CD4-positive, alpha-beta T cell treated with Interleukin-21 for 1 hour (primary cell): ENCODE measurements around the gene HINFP.
A peak's percentile ranks its signal among the peaks of the same experiment; 100 is the strongest.

ENCODE experiments used
- DNase-seq: peaks from one replicate; pipeline ENCODE4 v3.0.0-alpha.2; 2020

The HINFP gene, protein sequence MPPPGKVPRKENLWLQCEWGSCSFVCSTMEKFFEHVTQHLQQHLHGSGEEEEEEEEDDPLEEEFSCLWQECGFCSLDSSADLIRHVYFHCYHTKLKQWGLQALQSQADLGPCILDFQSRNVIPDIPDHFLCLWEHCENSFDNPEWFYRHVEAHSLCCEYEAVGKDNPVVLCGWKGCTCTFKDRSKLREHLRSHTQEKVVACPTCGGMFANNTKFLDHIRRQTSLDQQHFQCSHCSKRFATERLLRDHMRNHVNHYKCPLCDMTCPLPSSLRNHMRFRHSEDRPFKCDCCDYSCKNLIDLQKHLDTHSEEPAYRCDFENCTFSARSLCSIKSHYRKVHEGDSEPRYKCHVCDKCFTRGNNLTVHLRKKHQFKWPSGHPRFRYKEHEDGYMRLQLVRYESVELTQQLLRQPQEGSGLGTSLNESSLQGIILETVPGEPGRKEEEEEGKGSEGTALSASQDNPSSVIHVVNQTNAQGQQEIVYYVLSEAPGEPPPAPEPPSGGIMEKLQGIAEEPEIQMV

DNA sequence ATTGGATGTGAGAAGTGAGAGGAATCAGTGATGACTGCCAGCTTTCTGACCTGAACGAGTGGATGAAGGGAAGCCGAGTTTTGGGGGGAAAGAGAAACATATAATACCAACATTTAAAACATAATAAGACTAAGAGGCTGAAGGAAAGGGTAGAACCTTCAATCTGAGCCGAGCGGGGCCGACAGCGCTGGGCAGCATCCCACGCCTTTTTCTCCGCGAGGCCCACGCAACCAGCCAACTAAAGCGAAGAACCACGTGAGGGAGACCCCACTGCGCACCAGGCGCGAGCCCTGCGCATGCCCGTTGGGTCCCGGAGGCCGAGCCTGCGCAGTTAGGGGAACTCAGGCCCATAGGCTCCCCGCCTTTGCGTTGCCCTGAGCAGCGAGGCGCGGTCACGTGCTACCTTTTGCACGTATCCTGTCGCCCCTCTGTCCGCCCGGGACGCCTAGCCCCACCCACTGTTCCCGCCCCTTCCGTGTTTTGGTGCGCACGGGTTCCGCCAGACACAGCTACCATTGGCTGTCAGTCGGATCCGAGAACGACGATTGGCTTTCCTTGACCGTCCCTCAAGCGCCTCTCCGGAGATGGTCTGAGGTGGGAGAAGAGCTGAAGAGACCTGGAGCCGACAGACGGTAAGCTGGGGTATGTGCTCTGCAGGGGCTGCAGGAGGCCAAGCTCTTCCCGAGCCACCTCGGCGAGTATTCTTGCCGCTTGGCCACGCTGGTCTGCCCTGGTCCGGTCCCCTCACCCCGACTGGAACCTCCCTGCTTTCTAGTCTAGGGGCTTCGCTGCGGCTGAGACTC lies at the start of gene HINFP:
TSS of gene HINFP (plus strand) at position 573 of the 803 bp plus-strand sequence. CDS start 5,365 bp downstream, outside the sequence.
- peak; percentile 100 for DNase-seq

DNA sequence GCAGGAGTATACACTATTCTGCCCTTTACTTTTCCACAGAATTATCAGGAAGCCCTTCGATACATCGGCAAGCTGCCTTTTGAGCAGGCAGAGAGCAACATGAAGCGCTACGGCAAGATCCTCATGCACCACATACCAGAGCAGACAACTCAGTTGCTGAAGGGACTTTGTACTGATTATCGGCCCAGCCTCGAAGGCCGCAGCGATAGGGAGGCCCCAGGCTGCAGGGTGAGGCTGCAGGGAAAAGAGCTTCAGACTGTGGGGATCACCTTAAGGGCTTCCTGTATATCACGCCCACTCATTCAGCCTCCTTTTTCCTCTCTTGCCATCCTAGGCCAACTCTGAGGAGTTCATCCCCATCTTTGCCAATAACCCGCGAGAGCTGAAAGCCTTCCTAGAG lies 43.5 kb upstream of the HINFP start:
- DNase-seq, result no peak

DNA sequence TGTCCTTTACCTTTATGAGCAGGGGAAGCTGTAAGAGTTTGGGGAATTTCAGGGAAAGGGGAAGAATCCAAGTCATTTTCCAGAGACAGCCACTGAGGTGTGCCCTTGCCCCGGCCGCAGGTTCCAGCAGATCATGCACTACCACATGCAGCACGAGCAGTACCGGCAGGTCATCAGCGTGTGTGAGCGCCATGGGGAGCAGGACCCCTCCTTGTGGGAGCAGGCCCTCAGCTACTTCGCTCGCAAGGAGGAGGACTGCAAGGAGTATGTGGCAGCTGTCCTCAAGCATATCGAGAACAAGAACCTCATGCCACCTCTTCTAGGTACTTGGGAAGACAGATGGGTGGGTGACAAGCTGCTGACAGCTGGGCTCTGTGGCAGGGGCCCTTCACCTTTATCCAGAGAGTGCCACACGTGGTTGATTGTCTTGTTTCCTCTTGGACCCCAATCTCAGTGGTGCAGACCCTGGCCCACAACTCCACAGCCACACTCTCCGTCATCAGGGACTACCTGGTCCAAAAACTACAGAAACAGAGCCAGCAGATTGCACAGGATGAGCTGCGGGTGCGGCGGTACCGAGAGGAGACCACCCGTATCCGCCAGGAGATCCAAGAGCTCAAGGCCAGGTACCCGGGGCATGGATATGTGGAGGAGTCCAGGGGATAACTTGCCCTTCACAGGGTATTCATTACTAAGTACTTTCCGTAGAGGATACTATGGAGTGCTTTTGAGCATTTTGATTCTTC lies 42.5 kb upstream of the HINFP start:
- DNase-seq, result no peak

DNA sequence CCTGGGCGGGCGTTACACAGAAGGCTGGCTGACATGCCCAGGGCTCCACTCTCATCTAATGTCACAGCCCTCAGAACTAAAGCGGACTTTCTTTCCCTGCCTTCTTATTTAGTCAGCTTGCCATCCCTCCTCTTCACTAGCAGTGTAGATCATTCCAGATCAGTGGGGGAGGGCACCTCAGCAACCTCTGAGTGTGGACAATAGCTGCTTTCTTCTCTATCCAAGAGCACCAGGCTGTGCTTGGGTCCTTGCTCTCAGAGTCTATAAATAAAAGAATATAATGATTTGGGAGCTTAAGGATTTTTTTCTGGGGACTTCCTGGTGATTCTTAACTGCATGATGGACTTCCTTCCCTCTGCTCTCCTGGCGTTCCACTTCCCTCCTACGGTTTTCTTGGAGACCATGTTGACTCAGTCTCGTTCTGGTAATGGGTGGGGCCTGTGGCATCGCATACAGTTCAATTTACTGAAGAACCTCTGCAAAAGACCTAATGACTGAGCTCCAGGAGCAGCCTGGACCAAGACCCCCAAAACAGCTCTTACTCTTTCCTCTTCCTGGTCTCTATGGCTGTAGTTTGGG lies 39.6 kb upstream of the HINFP start:
- no peak for DNase-seq

DNA sequence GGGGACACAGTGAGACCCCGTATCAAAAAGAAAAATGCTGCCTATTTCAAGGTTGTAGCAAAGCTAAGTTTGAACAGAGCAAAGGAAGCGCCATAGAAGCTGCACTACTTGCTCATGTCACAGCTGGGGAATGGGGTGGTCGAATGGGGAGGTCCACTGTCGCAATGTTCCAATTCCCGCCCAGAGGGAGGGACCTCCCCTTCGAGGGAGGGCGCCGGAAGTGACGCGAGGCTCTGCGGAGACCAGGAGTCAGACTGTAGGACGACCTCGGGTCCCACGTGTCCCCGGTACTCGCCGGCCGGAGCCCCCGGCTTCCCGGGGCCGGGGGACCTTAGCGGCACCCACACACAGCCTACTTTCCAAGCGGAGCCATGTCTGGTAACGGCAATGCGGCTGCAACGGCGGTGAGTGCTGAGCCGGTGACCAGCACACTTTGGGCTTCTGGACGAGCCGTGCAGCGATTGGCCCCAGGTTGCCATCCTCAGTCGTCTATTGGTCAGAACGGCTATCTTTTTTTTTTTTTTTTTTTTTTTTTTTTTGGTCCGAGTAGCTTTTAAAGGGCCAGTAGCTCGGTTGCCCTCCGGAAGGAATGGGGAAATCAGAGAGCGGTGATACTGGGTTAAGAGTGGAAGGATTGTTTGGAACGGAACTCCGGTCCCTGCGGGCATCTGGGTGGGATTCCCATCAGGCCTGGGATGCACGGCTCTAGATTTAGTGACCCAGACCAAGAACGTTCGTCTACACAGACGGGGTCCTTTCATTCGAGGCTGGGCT lies 36.5 kb upstream of the HINFP start, which contains the start of gene HMBS:
TSS of gene HMBS (plus strand) at position 219 of the 774 bp plus-strand sequence. CDS start at position 372, 153 bp downstream.
- peak; percentile 93 for DNase-seq

DNA sequence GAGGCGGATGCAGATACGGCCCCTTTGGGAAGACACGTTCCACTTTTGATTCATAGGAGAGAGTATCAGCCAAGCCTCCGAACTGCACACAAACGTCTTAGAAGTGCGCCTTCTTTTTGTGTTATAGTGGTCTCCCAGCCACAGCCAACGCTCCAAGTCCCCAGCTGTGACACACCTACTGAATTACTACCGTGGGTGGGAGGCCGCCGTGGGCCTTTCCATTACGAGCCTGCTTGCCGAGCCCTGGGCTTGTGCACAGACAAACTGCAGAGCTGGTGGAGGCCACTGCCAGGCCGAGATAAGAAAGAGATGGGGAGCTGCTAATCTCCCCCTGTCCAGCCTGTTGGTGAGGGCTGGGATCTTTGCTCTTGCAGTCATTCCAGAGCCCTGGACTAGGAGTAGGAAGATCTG lies 35.9 kb upstream of the HINFP start:
- DNase-seq, result no peak

DNA sequence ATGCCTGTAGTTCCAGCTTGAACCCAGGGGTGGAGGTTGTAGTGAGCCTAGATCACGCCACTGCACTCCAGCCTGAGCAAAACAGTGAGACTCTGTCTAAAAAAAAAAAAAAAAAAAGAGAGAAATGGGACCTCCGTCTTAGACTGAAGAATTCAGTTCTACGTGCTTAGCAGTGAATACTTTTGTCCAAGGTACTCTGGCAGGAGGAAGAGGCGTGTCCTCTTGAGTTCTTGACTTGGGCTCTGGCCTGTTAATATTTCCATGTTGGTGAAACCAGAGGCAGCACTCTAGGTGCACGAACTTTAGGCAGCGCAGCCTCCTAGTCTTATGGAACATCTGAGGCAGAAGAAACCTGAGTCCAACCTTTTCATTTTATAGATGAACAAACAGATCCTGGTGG lies 34.3 kb upstream of the HINFP start:
- DNase-seq, result no peak

DNA sequence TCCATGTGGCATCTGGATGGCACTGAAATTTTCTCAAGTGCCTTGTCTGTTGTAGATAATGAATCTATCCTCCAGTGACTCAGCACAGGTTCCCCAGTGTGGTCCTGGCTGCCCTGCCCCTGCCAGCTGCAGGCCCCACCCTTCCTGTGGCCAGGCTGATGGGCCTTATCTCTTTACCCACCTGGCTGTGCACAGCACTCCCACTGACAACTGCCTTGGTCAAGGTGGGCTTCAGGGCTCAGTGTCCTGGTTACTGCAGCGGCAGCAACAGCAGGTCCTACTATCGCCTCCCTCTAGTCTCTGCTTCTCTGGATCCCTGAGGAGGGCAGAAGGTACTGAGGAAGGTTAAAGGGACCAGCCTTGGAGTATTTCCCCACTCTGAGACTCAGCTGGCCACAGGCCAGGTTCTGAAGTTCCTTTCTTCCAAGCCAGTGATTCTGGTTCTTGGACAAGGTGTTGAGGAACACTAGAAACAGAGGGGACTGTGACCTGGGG lies 33.6 kb upstream of the HINFP start:
- no peak for DNase-seq

DNA sequence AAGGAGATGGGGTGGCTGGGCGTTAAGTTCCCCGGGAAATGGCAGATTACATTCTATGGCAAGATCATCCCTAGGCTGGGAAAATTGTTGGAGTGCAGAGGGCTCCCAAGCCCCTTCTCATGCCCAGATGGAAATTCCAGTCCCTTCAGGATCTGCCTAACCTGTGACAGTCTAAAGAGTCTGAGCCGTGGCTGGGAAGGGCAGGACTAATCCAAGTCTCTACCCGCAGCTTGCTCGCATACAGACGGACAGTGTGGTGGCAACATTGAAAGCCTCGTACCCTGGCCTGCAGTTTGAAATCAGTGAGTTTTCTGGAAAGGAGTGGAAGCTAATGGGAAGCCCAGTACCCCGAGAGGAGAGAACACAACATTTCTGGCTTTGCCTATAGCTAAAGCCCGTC lies 33.0 kb upstream of the HINFP start:
- DNase-seq, result no peak

DNA sequence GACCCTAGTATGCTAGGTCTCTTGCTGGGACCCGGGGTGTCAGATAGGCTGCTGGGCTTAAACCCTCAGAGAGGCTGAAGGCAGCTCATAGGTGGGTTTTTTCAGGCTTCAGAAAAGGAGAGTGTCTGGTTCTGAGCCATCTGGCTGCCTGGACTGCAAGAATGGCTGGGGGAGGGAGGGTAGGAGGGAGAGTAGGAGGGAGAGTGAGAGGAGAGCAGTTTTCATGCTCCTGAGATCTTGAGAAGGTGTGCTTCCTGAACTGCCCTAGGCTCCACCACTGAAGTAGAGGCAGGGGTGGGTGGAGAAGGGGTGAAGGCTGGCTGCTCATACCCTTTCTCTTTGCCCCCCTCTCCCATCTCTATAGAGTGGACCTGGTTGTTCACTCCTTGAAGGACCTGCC lies 32.1 kb upstream of the HINFP start:
- no peak for DNase-seq

DNA sequence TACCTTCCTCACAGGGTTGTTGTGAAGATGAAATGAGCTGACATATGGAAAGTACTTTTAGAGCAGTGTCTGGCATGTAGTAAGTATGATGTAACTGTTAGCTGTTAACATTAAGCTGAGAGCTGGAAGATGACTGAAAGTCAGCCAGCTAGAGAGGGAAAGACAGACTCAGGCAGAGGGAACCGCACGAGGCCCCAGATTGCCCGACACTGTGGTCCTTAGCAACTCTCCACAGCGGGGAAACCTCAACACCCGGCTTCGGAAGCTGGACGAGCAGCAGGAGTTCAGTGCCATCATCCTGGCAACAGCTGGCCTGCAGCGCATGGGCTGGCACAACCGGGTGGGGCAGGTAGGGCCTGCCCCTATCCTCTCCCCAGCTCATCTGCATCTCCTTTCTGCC lies 30.2 kb upstream of the HINFP start:
- DNase-seq, result no peak

DNA sequence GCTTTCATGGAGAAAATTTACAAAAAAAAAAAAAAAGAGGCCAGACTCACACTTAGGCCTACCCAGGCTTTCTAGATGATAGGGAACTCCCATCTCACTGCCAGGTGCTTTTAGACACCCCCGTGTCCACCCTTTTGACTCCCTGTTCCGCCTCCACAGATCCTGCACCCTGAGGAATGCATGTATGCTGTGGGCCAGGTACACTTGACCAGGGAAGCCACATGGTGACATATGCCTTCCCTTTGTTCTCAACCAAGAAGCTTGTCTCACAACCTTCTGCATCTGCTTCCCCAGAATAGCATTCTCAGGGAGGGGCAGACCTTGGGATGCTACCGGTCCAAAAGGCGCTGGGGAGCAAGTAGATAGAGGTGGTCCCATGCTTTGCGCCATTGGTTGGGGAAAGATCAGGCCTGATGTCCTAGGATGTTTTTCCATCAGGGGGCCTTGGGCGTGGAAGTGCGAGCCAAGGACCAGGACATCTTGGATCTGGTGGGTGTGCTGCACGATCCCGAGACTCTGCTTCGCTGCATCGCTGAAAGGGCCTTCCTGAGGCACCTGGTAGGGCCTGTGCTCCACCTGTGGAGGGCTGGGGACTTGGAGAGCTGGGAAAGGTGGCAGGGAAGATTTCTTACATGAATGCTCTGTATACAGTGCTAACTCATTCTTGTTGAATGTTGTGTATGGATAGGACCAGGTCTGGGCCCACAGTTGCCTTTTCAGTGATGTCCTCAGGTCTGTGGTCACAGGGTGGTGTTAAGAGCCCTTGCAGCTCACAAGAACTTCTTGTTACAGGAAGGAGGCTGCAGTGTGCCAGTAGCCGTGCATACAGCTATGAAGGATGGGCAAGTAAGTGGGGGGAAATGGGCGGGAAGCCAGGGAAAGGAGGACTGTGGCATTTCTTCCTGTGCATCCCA lies 29.2 kb upstream of the HINFP start:
- no peak for DNase-seq

DNA sequence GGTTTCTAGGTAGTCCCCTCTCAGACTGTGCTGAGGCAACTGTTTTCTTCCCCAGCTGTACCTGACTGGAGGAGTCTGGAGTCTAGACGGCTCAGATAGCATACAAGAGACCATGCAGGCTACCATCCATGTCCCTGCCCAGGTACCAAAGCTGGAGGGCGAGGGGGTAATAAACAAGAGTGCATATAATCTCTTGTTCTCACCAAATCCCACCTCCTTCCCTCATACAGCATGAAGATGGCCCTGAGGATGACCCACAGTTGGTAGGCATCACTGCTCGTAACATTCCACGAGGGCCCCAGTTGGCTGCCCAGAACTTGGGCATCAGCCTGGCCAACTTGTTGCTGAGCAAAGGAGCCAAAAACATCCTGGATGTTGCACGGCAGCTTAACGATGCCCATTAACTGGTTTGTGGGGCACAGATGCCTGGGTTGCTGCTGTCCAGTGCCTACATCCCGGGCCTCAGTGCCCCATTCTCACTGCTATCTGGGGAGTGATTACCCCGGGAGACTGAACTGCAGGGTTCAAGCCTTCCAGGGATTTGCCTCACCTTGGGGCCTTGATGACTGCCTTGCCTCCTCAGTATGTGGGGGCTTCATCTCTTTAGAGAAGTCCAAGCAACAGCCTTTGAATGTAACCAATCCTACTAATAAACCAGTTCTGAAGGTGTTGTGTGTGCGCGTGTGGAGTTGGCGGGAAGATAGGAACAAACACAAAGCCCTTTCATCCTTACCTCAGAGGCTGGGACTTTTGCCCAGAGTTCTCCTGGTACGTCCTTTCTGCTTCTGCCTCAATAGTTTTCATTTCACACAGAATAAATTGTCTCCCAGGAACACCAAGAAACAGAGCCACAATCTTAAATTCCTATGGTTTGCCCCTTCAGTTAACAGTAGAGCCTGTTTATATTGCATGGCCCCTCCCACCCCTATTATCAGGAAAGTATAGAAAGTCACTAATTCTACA lies 28.2 kb upstream of the HINFP start:
- DNase-seq, result no peak

DNA sequence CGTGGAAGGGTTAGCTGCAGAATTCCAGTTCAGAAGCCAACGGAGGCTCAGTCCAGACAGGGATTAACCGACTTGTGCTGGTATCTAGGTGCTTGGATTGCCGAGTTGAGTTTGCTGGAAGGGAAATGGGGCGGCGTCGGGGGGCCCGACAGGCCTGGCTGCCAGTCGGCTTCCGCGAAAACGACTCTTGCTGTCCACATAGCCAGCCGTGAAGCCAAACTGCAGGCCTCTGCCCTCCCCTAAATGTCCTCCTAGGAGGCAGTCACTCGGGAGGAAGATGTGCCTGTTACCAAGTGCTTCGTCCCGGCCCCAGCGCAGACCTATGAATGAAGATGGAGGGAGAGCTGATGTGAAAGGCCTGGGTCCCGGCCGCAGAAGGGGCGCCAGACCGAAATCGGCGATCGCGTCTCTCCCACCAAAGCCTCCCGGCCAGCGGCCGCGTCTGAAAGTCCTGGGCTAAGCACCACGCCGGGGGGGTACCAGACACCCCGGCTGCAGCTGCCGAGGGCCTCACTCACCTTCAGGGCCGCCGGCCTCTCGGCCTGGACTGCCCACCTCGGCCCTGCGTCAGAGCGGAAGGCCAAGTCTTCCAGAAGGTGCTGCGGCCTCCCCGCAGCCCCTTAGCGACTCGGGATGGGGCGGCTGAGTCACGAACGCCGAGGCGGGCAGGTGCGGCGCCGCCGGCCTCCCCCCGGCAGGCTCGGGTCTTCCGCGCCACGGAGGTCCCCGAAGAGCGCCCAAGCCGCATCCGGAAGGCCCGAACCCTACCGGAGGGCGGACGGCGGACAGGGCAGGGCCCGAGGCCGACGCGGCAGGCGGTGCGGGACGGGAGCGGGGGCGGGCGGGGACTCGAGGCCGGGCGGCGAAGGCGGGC lies 27.2 kb upstream of the HINFP start:
- peak; percentile 50 for DNase-seq

DNA sequence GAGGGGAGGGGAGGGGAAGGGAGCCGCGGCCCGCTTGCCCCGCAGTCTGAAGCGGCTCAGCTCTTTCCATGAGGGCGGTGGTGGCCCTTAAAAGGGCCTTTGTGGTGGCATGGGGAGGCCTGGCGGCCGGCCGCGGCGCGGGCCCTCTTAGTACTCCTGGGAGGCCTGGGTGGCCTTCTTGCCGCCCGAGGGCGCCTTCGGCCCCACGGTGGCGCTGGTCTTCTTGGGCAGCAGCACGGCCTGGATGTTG lies 26.6 kb upstream of the HINFP start:
- DNase-seq, result no peak

DNA sequence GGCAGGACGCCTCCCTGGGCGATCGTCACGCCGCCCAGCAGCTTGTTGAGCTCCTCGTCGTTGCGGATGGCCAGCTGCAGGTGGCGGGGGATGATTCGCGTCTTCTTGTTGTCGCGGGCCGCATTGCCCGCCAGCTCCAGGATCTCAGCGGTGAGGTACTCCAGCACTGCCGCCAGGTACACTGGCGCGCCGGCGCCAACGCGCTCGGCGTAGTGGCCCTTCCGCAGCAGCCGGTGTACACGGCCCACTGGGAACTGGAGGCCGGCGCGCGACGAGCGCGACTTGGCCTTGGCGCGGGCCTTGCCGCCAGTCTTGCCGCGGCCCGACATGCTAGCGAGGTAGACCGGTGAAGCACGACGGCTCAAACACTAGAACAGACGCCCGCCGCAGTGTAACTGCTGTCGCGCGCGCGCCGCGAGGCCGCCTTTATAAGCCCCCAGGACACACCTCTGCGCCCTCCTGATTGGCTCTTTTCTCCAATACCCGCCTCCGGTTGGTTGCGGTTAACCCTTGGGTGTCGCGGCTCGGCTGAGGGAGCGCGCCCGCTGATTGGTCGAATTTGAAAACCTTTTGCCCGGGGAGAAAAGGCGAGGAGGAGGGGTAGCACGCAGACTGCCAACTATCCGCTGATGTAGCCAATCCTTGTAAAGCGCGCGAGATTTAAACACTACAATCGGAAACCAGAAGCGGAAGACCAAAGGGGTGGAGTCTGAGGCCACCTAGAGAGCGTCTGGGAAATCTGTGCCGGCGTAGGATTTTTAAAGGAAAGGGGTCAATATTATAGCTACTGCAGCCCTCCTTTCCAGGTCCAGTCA lies 26.1 kb upstream of the HINFP start:
- peak; percentile 100 for DNase-seq

DNA sequence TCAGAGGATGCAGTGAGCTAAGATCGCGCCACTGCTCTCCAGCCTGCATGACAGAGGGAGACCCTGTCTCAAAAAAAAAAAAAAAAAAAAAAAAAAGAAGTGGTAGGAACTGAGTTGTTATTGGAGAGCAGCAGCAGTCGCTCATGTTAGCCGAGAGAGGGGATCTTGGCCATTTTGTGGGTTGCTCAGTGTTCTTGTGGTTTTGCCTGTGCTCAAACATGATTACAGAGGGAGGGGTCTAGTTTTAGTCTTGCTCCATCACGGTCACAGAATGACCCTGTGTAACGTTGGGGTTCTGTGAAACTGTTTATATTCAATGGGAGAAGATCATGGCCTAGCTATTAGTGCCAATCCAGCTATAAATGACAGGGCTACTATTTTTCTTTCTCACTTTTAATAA lies 21.7 kb upstream of the HINFP start:
- no peak for DNase-seq
